Measurements from ENCODE around the gene HFE. TPM values are rescaled to one million over a fixed set of nuclear protein-coding genes. Genes with fewer than 3 reads are reported as not detected.

Gene HFE
- polyA plus RNA-seq: not detected in 2 replicates
- polyA minus RNA-seq: not detected in 2 replicates

GRCh38 chr6:26087284-26088115, at the start of gene HFE:
HFE (plus strand) TSS chr6:26087429; CDS start chr6:26087441, 12 bp downstream.
- Histone ChIP-seq H3K4me2 (ENCODE audit: low read length) (no peak within 1 kb of the TSS), H3F3A (ENCODE audit: insufficient read depth, low read length, poor library complexity, severe bottlenecking) (no peaks in the 10 kb centered on the region), H3K9ac (ENCODE audit: low read length) (no peak within 1 kb of the TSS), H3K9me3 (ENCODE audit: low read length) (no peaks in the 10 kb centered on the region), H4K20me1 (ENCODE audit: insufficient read depth) (no peaks in the 10 kb centered on the region), H3K9me2 (ENCODE audit: insufficient read depth, low read length) (no peaks in the 10 kb centered on the region), H3K4me3 (ENCODE audit: low read length) (no peak within 1 kb of the TSS), H3K27ac (ENCODE audit: low read length) (no peak within 1 kb of the TSS), H3K36me3 (ENCODE audit: insufficient read depth, low read length) (no peaks in the 10 kb centered on the region), H3K79me2 (replicated peaks; ENCODE audit: insufficient read depth, low read length) (no peaks in the 10 kb centered on the region), H2AFZ (ENCODE audit: low read depth, low read length) (no peak within 1 kb of the TSS), H3K27me3 (ENCODE audit: insufficient read depth, low read depth, low read length) (no peaks in the 10 kb centered on the region)
- TF ChIP-seq SMC3 (conservative IDR thresholded peaks at IDR 0.05; ENCODE audit: poor library complexity): no peak
- TF ChIP-seq MXI1 (conservative IDR thresholded peaks at IDR 0.05; ENCODE audit: poor library complexity, severe bottlenecking): no peak
- TF ChIP-seq TAF1 (IDR thresholded peaks at IDR 0.05; ENCODE audit: low read depth): no peak
- TF ChIP-seq REST (IDR thresholded peaks at IDR 0.05; ENCODE audit: borderline replicate concordance): no peak
- no peak for TF ChIP-seq EZH2 (IDR thresholded peaks at IDR 0.05; ENCODE audit: borderline replicate concordance, insufficient read depth, low read length, poor library complexity, severe bottlenecking)
- no peak for TF ChIP-seq RAD21 (conservative IDR thresholded peaks at IDR 0.05)
- TF ChIP-seq EP300 (conservative IDR thresholded peaks at IDR 0.05; ENCODE audit: poor library complexity, severe bottlenecking): no peak
- TF ChIP-seq CTCF (IDR thresholded peaks at IDR 0.05; ENCODE audit: poor library complexity, severe bottlenecking): no peak
- TF ChIP-seq POLR2AphosphoS5 (IDR thresholded peaks at IDR 0.05): no peak

- no peaks in the 10 kb centered on the region for H3K79me2 ChIP-seq (replicated peaks; ENCODE audit: insufficient read depth, low read length)
- no peak overlapping the region for H2AFZ ChIP-seq (ENCODE audit: low read depth, low read length)
- no peaks in the 10 kb centered on the region for H3K36me3 ChIP-seq (ENCODE audit: insufficient read depth, low read length)
- H3K9me3 ChIP-seq (ENCODE audit: low read length): no peaks in the 10 kb centered on the region
- TF ChIP-seq TAF1 (IDR thresholded peaks at IDR 0.05; ENCODE audit: low read depth) (no peak), REST (IDR thresholded peaks at IDR 0.05; ENCODE audit: borderline replicate concordance) (no peak), MXI1 (conservative IDR thresholded peaks at IDR 0.05; ENCODE audit: poor library complexity, severe bottlenecking) (no peak), EZH2 (IDR thresholded peaks at IDR 0.05; ENCODE audit: borderline replicate concordance, insufficient read depth, low read length, poor library complexity, severe bottlenecking) (no peak), SMC3 (conservative IDR thresholded peaks at IDR 0.05; ENCODE audit: poor library complexity) (no peak), CTCF (IDR thresholded peaks at IDR 0.05; ENCODE audit: poor library complexity, severe bottlenecking) (no peak), EP300 (conservative IDR thresholded peaks at IDR 0.05; ENCODE audit: poor library complexity, severe bottlenecking) (no peak), POLR2AphosphoS5 (IDR thresholded peaks at IDR 0.05) (no peak), RAD21 (conservative IDR thresholded peaks at IDR 0.05) (no peak)
- no peaks in the 10 kb centered on the region for H3K27me3 ChIP-seq (ENCODE audit: insufficient read depth, low read depth, low read length)
- H3K9me2 ChIP-seq (ENCODE audit: insufficient read depth, low read length): no peaks in the 10 kb centered on the region
- H3K9ac ChIP-seq (ENCODE audit: low read length): no peak overlapping the region
- H4K20me1 ChIP-seq (ENCODE audit: insufficient read depth): no peaks in the 10 kb centered on the region
- H3K27ac ChIP-seq (ENCODE audit: low read length): no peak overlapping the region
- no peaks in the 10 kb centered on the region for H3F3A ChIP-seq (ENCODE audit: insufficient read depth, low read length, poor library complexity, severe bottlenecking)
- H3K4me2 ChIP-seq (ENCODE audit: low read length): no peak overlapping the region
- no peak overlapping the region for H3K4me3 ChIP-seq (ENCODE audit: low read length)
These were observed 45.3 kb upstream of the HFE start for GRCh38 chr6:26041946-26042345.
